ENCODE measurements around the gene CCDC175. TPM values are rescaled to one million over a fixed set of nuclear protein-coding genes. Genes with fewer than 3 reads are reported as not detected.

CCDC175 gene
- total and polyA plus RNA-seq, 4 donors = not detected

DNA sequence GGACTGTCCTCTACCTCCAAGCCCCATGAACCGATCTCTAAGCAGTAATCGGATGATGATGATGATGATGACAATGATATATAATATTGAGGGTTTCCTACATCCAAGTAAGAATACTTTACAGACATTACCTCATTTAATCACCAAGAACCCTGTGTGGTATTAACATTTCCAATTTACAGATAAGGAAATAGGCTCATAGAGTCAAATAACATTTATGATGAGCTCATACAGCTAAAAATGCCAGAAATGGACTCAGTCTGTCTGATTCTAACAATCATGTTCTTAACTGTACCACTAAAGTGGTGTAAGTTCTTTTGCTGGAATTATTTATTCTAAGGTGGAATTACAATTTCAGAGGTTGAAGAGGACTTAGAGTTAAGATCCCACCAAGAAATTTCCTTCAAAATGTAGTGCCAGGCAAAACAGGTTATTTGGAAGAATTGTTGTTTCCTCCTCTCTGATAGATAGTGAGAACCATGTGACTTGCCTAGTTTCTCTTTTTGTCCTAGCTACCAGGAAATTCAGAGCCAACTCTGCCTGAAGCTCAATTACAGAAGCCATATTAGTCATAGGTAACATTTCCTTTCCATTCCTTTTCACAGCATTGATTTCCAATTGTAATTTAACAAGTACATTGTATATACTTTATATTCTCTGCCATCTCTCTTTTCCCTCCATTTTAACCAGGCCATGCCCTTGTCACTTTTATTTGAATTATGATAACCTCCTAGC is 23.8 kb upstream of the CCDC175 start:
- Histone ChIP-seq H3K9me3 (ENCODE audit: control insufficient read depth in 4 of 4, low read length in 3 of 4) (no peaks in the 10 kb centered on the region), H3K4me1 (ENCODE audit: control insufficient read depth in 4 of 4, insufficient read depth in 4 of 4, low read length in 3 of 4) (no peaks in the 10 kb centered on the region), H3K36me3 (ENCODE audit: control insufficient read depth in 4 of 4, insufficient read depth in 3 of 4, low read depth in 1 of 4, low read length in 3 of 4) (no peaks in the 10 kb centered on the region), H3K27ac (ENCODE audit: low read depth in 1 of 2, low read length in 2 of 2) (no peak overlapping the region), H3K9ac (ENCODE audit: low read depth in 1 of 2, low read length in 2 of 2) (no peak overlapping the region), H3K27me3 (ENCODE audit: control insufficient read depth in 4 of 4, insufficient read depth in 4 of 4, low read length in 3 of 4) (no peaks in the 10 kb centered on the region), H3K4me3 (ENCODE audit: low read depth in 1 of 3, low read length in 3 of 3) (no peak overlapping the region)
- DNase-seq (ENCODE audit: low spot score) = no peak
- TF ChIP-seq FOXA2 (IDR thresholded peaks at IDR 0.05) (no peak), YY1 (IDR thresholded peaks at IDR 0.05) (no peak), GABPA (IDR thresholded peaks at IDR 0.05 in 1 of 2, conservative IDR thresholded peaks at IDR 0.05 in 1 of 2) (no peak), TAF1 (conservative IDR thresholded peaks at IDR 0.05) (no peak), MAX (IDR thresholded peaks at IDR 0.05) (no peak)
- WGBS = 69% methylated on average over 2 of the region's 2 CpGs

DNA sequence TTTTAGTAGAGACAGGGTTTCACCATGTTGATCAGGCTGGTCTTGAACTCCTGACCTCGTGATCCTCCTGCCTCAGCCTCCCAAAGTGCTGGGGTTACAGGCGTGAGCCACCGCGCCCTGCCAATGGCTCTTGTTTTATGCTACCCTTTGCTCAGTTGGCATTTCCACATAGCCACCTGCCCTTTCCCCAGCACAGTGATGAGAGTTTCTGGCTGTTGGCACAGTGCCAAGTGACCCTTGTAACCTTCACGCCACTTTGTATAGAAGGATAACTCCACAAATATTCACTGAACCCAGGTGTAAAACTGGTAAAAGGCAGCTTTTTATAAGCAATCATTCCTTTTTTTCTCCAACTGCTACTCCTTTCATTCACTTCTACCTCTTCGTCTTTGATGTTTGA is 18.5 kb upstream of the CCDC175 start:
- no peaks in the 10 kb centered on the region for H3K9me3 ChIP-seq (ENCODE audit: control insufficient read depth in 4 of 4, low read length in 3 of 4)
- no peaks in the 10 kb centered on the region for H3K4me1 ChIP-seq (ENCODE audit: control insufficient read depth in 4 of 4, insufficient read depth in 4 of 4, low read length in 3 of 4)
- H3K4me3 ChIP-seq (ENCODE audit: low read depth in 1 of 3, low read length in 3 of 3) = no peak overlapping the region
- TF ChIP-seq JUND (IDR thresholded peaks at IDR 0.05) (no peak), HNF4A (conservative IDR thresholded peaks at IDR 0.05) (peak; percentile 18 to 43), NR2F2 (IDR thresholded peaks at IDR 0.05) (peak; percentile 10)
- no peak overlapping the region for H3K27ac ChIP-seq (ENCODE audit: low read depth in 1 of 2, low read length in 2 of 2)
- H3K27me3 ChIP-seq (ENCODE audit: control insufficient read depth in 4 of 4, insufficient read depth in 4 of 4, low read length in 3 of 4) = no peaks in the 10 kb centered on the region
- no peak overlapping the region for H3K9ac ChIP-seq (ENCODE audit: low read depth in 1 of 2, low read length in 2 of 2)
- 69% methylated on average over 6 of the region's 6 CpGs for WGBS
- DNase-seq (ENCODE audit: low spot score) = no peak
- H3K36me3 ChIP-seq (ENCODE audit: control insufficient read depth in 4 of 4, insufficient read depth in 3 of 4, low read depth in 1 of 4, low read length in 3 of 4) = no peaks in the 10 kb centered on the region

GRCh38 chr14:59591641-59592370 is 15.2 kb upstream of the CCDC175 start:
- WGBS = 89% methylated on average over 5 of the region's 5 CpGs
- H3K4me1 ChIP-seq (ENCODE audit: control insufficient read depth in 4 of 4, insufficient read depth in 4 of 4, low read length in 3 of 4) = no peaks in the 10 kb centered on the region
- no peak for DNase-seq (ENCODE audit: low spot score)
- no peaks in the 10 kb centered on the region for H3K36me3 ChIP-seq (ENCODE audit: control insufficient read depth in 4 of 4, insufficient read depth in 3 of 4, low read depth in 1 of 4, low read length in 3 of 4)
- no peak overlapping the region for H3K9ac ChIP-seq (ENCODE audit: low read depth in 1 of 2, low read length in 2 of 2)
- H3K27me3 ChIP-seq (ENCODE audit: control insufficient read depth in 4 of 4, insufficient read depth in 4 of 4, low read length in 3 of 4) = no peaks in the 10 kb centered on the region
- no peaks in the 10 kb centered on the region for H3K9me3 ChIP-seq (ENCODE audit: control insufficient read depth in 4 of 4, low read length in 3 of 4)
- no peak overlapping the region for H3K27ac ChIP-seq (ENCODE audit: low read depth in 1 of 2, low read length in 2 of 2)
- no peak overlapping the region for H3K4me3 ChIP-seq (ENCODE audit: low read depth in 1 of 3, low read length in 3 of 3)
- TF ChIP-seq YY1 (IDR thresholded peaks at IDR 0.05) = no peak
- TF ChIP-seq RAD21 (IDR thresholded peaks at IDR 0.05) = no peak
- TF ChIP-seq, protein P1, sequence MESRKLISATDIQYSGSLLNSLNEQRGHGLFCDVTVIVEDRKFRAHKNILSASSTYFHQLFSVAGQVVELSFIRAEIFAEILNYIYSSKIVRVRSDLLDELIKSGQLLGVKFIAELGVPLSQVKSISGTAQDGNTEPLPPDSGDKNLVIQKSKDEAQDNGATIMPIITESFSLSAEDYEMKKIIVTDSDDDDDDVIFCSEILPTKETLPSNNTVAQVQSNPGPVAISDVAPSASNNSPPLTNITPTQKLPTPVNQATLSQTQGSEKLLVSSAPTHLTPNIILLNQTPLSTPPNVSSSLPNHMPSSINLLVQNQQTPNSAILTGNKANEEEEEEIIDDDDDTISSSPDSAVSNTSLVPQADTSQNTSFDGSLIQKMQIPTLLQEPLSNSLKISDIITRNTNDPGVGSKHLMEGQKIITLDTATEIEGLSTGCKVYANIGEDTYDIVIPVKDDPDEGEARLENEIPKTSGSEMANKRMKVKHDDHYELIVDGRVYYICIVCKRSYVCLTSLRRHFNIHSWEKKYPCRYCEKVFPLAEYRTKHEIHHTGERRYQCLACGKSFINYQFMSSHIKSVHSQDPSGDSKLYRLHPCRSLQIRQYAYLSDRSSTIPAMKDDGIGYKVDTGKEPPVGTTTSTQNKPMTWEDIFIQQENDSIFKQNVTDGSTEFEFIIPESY (IDR thresholded peaks at IDR 0.05) = no peak
- no peak for TF ChIP-seq RXRA (IDR thresholded peaks at IDR 0.05)
- TF ChIP-seq SP1 (IDR thresholded peaks at IDR 0.05) = no peak
- TF ChIP-seq GABPA (IDR thresholded peaks at IDR 0.05 in 1 of 2, conservative IDR thresholded peaks at IDR 0.05 in 1 of 2) = no peak
- no peak for TF ChIP-seq EGR1 (IDR thresholded peaks at IDR 0.05; ENCODE audit: low read depth in 2 of 2)
- no peak for TF ChIP-seq NR2F2 (IDR thresholded peaks at IDR 0.05)
- TF ChIP-seq, protein P2, sequence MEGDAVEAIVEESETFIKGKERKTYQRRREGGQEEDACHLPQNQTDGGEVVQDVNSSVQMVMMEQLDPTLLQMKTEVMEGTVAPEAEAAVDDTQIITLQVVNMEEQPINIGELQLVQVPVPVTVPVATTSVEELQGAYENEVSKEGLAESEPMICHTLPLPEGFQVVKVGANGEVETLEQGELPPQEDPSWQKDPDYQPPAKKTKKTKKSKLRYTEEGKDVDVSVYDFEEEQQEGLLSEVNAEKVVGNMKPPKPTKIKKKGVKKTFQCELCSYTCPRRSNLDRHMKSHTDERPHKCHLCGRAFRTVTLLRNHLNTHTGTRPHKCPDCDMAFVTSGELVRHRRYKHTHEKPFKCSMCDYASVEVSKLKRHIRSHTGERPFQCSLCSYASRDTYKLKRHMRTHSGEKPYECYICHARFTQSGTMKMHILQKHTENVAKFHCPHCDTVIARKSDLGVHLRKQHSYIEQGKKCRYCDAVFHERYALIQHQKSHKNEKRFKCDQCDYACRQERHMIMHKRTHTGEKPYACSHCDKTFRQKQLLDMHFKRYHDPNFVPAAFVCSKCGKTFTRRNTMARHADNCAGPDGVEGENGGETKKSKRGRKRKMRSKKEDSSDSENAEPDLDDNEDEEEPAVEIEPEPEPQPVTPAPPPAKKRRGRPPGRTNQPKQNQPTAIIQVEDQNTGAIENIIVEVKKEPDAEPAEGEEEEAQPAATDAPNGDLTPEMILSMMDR (IDR thresholded peaks at IDR 0.05; ENCODE audit: low read depth, low read length, missing input control) = no peak
- no peak for TF ChIP-seq FOXA2 (IDR thresholded peaks at IDR 0.05)
- TF ChIP-seq, protein P3, sequence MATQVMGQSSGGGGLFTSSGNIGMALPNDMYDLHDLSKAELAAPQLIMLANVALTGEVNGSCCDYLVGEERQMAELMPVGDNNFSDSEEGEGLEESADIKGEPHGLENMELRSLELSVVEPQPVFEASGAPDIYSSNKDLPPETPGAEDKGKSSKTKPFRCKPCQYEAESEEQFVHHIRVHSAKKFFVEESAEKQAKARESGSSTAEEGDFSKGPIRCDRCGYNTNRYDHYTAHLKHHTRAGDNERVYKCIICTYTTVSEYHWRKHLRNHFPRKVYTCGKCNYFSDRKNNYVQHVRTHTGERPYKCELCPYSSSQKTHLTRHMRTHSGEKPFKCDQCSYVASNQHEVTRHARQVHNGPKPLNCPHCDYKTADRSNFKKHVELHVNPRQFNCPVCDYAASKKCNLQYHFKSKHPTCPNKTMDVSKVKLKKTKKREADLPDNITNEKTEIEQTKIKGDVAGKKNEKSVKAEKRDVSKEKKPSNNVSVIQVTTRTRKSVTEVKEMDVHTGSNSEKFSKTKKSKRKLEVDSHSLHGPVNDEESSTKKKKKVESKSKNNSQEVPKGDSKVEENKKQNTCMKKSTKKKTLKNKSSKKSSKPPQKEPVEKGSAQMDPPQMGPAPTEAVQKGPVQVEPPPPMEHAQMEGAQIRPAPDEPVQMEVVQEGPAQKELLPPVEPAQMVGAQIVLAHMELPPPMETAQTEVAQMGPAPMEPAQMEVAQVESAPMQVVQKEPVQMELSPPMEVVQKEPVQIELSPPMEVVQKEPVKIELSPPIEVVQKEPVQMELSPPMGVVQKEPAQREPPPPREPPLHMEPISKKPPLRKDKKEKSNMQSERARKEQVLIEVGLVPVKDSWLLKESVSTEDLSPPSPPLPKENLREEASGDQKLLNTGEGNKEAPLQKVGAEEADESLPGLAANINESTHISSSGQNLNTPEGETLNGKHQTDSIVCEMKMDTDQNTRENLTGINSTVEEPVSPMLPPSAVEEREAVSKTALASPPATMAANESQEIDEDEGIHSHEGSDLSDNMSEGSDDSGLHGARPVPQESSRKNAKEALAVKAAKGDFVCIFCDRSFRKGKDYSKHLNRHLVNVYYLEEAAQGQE (IDR thresholded peaks at IDR 0.05) = no peak
- no peak for TF ChIP-seq MAX (IDR thresholded peaks at IDR 0.05)
- TF ChIP-seq HNF4G (IDR thresholded peaks at IDR 0.05) = no peak
- TF ChIP-seq TAF1 (conservative IDR thresholded peaks at IDR 0.05) = no peak
- TF ChIP-seq ATF3 (IDR thresholded peaks at IDR 0.05) = no peak
- TF ChIP-seq FOXA1 (IDR thresholded peaks at IDR 0.05) = no peak
- no peak for TF ChIP-seq HNF4A (conservative IDR thresholded peaks at IDR 0.05)
